Neural cell (in vitro differentiated cells): ENCODE measurements around the gene TTC23L. TPM values are rescaled to one million over a fixed set of nuclear protein-coding genes. Genes with fewer than 3 reads are reported as not detected.

Experiments
- H2AFZ ChIP-seq: fragments of 200-600, 300-800 bp; sonication (generic), shearing (Covaris generic); 2 replicates; pipeline ENCODE4 v1.6.0; 2014; ENCODE audit warnings: low read depth, mild to moderate bottlenecking, antibody characterized with exemption, low read length, moderate library complexity
- H3F3A ChIP-seq: fragments of 200-600 bp; shearing (Covaris generic); 2 replicates; pipeline ENCODE4 v1.6.1; 2016; ENCODE audit warnings: mild to moderate bottlenecking, moderate library complexity, mixed read lengths, antibody characterized with exemption, low read length; ENCODE audit not compliant: insufficient read depth, poor library complexity, severe bottlenecking
- H3K27ac ChIP-seq: fragments of 200-600, 300-800 bp; sonication (generic), shearing (Covaris generic); 2 replicates; pipeline ENCODE4 v1.5.1; 2014; ENCODE audit warnings: mild to moderate bottlenecking, low read length, moderate library complexity
- H3K27me3 ChIP-seq: fragments of 300-800, 200-600 bp; sonication (generic), shearing (Covaris generic); 2 replicates; pipeline ENCODE4 v1.6.0; 2014; ENCODE audit warnings: mild to moderate bottlenecking, low read depth, low read length, moderate library complexity; ENCODE audit not compliant: insufficient read depth
- H3K36me3 ChIP-seq: fragments of 300-800, 200-600 bp; sonication (generic), shearing (Covaris generic); 2 replicates; pipeline ENCODE4 v1.5.1; 2014; ENCODE audit warnings: mild to moderate bottlenecking, antibody characterized with exemption, low read length, moderate library complexity; ENCODE audit not compliant: insufficient read depth
- H3K4me2 ChIP-seq: fragments of 300-800, 200-600 bp; sonication (generic), shearing (Covaris generic); 2 replicates; pipeline ENCODE4 v1.6.0; 2014; ENCODE audit warnings: mild to moderate bottlenecking, low read length
- H3K4me3 ChIP-seq: fragments of 300-800, 200-600 bp; sonication (generic), shearing (Covaris generic); 2 replicates; pipeline ENCODE4 v1.5.1; 2014; ENCODE audit warnings: mild to moderate bottlenecking, low read length, moderate library complexity
- H3K79me2 ChIP-seq: fragments of 200-600 bp; shearing (Covaris generic); replicated peaks from 2 replicates; pipeline ENCODE4 v1.6.0; 2014; ENCODE audit warnings: mild to moderate bottlenecking, low read length, moderate library complexity; ENCODE audit not compliant: insufficient read depth
- H3K9ac ChIP-seq: fragments of 300-800, 200-600 bp; sonication (generic), shearing (Covaris generic); 2 replicates; pipeline ENCODE4 v1.6.1; 2016; ENCODE audit warnings: mild to moderate bottlenecking, low read length, mixed read lengths
- H3K9me2 ChIP-seq: fragments of 200-600 bp; shearing (Covaris generic); 2 replicates; pipeline ENCODE4 v1.6.1; 2016; ENCODE audit warnings: mild to moderate bottlenecking, low read length, mixed read lengths; ENCODE audit not compliant: insufficient read depth
- H3K9me3 ChIP-seq: fragments of 200-600, 300-800 bp; sonication (generic), shearing (Covaris generic); 2 replicates; pipeline ENCODE4 v1.6.1; 2016; ENCODE audit warnings: mild to moderate bottlenecking, mixed run types, low read length, moderate library complexity, mixed read lengths
- H4K20me1 ChIP-seq: fragments of 200-600 bp; shearing (Covaris generic); 2 replicates; pipeline ENCODE4 v1.6.1; 2016; ENCODE audit warnings: mild to moderate bottlenecking, mixed run types; ENCODE audit not compliant: insufficient read depth
- CTCF ChIP-seq: fragments of 450-650 bp; IDR thresholded peaks from 2 replicates; pipeline ENCODE4 v1.5.1; 2014; ENCODE audit warnings: antibody characterized with exemption, mild to moderate bottlenecking, moderate library complexity; ENCODE audit not compliant: poor library complexity, severe bottlenecking
- EP300 ChIP-seq: fragments of 450-650 bp; conservative IDR thresholded peaks from 2 replicates; pipeline ENCODE4 v1.6.1; 2014; ENCODE audit warnings: antibody characterized with exemption, mild to moderate bottlenecking, moderate library complexity; ENCODE audit not compliant: poor library complexity, severe bottlenecking
- EZH2 ChIP-seq: fragments of 200-600, 300-800 bp; shearing (Covaris generic), sonication (generic); IDR thresholded peaks from 2 replicates; pipeline ENCODE4 v1.6.1; 2014; ENCODE audit warnings: antibody characterized with exemption, low read length, borderline replicate concordance, mild to moderate bottlenecking; ENCODE audit not compliant: insufficient read depth, poor library complexity, severe bottlenecking
- MXI1 ChIP-seq: fragments of 450-650 bp; conservative IDR thresholded peaks from 2 replicates; pipeline ENCODE4 v1.6.1; 2014; ENCODE audit warnings: antibody characterized with exemption, mild to moderate bottlenecking; ENCODE audit not compliant: poor library complexity, severe bottlenecking
- POLR2AphosphoS5 ChIP-seq: IDR thresholded peaks from 2 replicates; pipeline ENCODE4 v1.6.1; 2012
- RAD21 ChIP-seq: fragments of 450-650 bp; conservative IDR thresholded peaks from 2 replicates; pipeline ENCODE4 v1.6.1; 2014; ENCODE audit warnings: antibody characterized with exemption, mild to moderate bottlenecking, moderate library complexity
- REST ChIP-seq: IDR thresholded peaks from 2 replicates; pipeline ENCODE4 v1.6.1; 2012; ENCODE audit warnings: borderline replicate concordance
- SMC3 ChIP-seq: fragments of 450-650 bp; conservative IDR thresholded peaks from 2 replicates; pipeline ENCODE4 v1.6.1; 2014; ENCODE audit warnings: antibody characterized with exemption, mild to moderate bottlenecking, moderate library complexity; ENCODE audit not compliant: poor library complexity
- TAF1 ChIP-seq: IDR thresholded peaks from 2 replicates; pipeline ENCODE4 v1.6.1; 2012; ENCODE audit warnings: low read depth
- polyA minus RNA-seq: library from RNA; depleted of rRNA, polyadenylated mRNA; stranded (reverse); fragments of >200 nt; gene quantifications from 2 replicates; pipeline ENCODE4 v1.2.3, GENCODE V29; 2014
- polyA plus RNA-seq: library from polyadenylated mRNA; depleted of rRNA; stranded (reverse); fragments of >200 nt; gene quantifications from 2 replicates; pipeline ENCODE4 v1.2.3, GENCODE V29; 2014

Gene TTC23L
- polyA plus RNA-seq (5.1 and 8.3 TPM in 2 replicates), polyA minus RNA-seq (6.7 and 7.3 TPM in 2 replicates)

- H3K4me2 ChIP-seq: peak within 1 kb of the TSS; percentile 37
- no peaks in the 10 kb centered on the region for H3K9me2 ChIP-seq
- no peaks in the 10 kb centered on the region for H3K9me3 ChIP-seq
- H4K20me1 ChIP-seq: no peaks in the 10 kb centered on the region
- H3K9ac ChIP-seq: peak within 1 kb of the TSS; percentile 63
- no peaks in the 10 kb centered on the region for H3F3A ChIP-seq
- no peaks in the 10 kb centered on the region for H3K79me2 ChIP-seq
- peak within 1 kb of the TSS; percentile 87 for H3K4me3 ChIP-seq
- no peaks in the 10 kb centered on the region for H3K36me3 ChIP-seq
- H2AFZ ChIP-seq: peak within 1 kb of the TSS; percentile 99
- no peaks in the 10 kb centered on the region for H3K27me3 ChIP-seq
- H3K27ac ChIP-seq: peak within 1 kb of the TSS; percentile 65
- peak; percentile 64 for TF ChIP-seq SMC3
- TF ChIP-seq MXI1: peak; percentile 93
- peak; percentile 65 for TF ChIP-seq TAF1
- peak; percentile 43 for TF ChIP-seq REST
- no peak for TF ChIP-seq CTCF
- TF ChIP-seq POLR2AphosphoS5: no peak
- peak; percentile 53 for TF ChIP-seq RAD21
- TF ChIP-seq EP300: peak; percentile 63
Measured at GRCh38 chr5:34838785-34839714, at the start of gene TTC23L. Gene TTC23L (plus strand): TSS chr5:34839164. CDS start chr5:34840672, 1,508 bp downstream.

DNA sequence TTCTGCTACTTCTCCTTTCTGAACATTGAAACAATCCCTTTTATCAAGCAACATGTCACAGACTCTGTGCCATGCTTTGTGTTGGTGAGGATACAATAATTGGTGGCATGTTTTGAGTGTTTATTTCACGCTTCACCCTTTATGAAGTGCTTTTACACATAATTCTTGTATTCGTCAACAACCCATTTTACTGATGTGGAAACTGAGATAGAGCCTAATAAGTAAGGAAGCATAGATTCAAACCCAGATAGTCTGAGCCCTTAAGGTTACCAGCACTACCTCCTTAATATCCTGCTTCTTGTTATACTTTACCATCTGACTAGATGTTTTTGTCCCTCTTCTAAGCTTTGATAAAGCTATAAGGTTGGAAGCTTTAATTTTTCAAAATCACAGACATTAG is 49.3 kb upstream of the TTC23L start:
- Histone ChIP-seq H2AFZ (no peak overlapping the region), H3K27ac (peak overlapping the region; percentile 59), H3K9me2 (no peaks in the 10 kb centered on the region), H3F3A (no peaks in the 10 kb centered on the region), H3K9me3 (no peaks in the 10 kb centered on the region), H3K9ac (no peak overlapping the region), H3K79me2 (no peaks in the 10 kb centered on the region), H3K36me3 (no peaks in the 10 kb centered on the region), H3K4me3 (no peak overlapping the region), H4K20me1 (no peaks in the 10 kb centered on the region), H3K27me3 (no peaks in the 10 kb centered on the region), H3K4me2 (no peak overlapping the region)
- TF ChIP-seq TAF1 (no peak), RAD21 (no peak), POLR2AphosphoS5 (no peak), SMC3 (no peak), REST (no peak), CTCF (no peak), MXI1 (no peak), EZH2 (no peak), EP300 (no peak)
